Suppressor macrophage (primary cell): ENCODE measurements around the gene UGT1A3.

Source experiments
- DNase-seq, 4 experiments: peaks; one replicate each; pipeline ENCODE4 v3.0.0-alpha.2; 2020 to 2022

UGT1A3 gene

DNA sequence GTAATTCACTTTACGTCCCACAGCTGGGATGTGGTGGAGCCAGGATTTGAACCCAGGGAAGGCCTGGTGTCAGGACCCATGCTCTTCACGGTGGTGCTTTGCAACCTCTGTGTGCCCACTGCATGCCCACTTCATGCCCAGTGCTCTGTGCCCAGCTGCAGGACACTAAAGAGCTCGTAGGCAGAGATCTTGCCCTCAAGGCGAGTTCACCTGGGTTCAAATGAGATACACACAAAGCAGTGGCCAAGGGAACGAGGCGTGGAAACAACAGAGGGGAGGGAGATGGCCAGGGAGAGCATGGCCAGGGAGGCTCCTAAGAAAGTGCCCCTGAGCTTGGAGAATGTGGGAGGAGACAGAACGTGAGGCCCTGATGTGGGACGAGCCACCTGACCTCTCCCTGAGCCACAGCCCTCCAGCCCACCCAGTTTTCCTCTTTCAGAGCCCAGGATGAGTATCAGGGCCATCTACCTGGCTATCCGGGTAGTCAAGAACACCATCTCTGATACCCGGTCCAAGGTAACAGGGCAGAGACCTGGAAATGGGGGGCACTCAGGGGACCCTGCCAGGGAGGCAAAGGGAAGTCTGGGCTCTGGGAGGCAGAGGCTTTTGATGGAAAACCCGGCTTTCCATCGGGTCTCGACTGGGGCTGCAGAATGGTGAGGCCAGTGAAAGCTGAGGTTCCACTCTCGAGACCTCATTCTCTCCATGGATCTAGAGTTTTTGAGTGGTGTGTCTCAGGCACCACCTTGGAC lies 69.7 kb downstream of the UGT1A3 start:
- DNase-seq, result no peak

DNA sequence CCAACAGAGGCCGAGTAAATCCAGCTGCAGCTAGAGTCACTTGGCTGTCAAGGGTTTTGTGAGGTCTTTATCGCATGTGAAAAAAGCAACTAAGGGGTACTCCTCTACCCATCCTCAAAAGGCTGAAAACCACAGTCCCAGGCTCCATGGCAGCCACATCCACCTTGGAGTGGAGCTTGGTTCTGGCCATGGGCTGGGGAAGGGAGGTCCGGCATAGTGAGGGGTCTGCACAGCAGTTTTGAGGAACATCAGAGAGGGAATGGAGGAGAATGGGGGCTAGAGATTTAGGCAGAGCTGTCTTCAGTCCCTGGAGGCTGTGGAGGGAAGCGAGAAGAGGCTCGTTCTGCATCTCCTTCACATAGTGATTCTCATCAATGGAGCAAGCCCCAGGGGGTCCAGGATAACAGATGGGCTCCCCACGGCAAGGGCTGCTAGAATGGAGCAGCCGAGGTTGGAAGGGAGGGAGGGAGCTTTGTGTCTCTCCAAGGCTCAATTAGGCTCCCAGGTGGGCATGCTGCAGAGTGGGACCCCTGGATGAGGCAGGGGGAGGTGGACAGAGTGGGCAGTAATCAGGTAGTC lies 70.3 kb downstream of the UGT1A3 start:
- DNase-seq, result no peak

DNA sequence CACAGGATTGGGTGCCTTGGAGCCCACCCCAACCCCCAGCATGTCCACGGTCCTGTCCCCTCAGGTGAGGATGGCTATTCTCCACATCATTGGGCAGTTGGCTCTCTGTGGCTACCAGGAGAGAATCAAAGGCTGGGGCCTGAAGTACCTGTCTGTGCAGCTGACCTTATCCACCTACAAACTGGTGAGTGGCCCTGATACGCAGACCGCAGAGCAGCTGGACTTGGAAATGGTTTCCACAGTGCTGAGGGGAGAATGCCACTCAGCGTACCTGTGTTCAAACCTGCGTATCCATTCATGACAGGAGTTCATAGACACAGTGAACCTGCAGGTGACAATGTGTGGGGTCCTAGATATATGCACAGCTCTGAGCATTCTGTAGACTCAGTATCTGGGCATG lies 70.9 kb downstream of the UGT1A3 start:
- DNase-seq, result no peak

GRCh38 chr2:233800208-233800607 lies 71.4 kb downstream of the UGT1A3 start:
- DNase-seq, result no peak

DNA sequence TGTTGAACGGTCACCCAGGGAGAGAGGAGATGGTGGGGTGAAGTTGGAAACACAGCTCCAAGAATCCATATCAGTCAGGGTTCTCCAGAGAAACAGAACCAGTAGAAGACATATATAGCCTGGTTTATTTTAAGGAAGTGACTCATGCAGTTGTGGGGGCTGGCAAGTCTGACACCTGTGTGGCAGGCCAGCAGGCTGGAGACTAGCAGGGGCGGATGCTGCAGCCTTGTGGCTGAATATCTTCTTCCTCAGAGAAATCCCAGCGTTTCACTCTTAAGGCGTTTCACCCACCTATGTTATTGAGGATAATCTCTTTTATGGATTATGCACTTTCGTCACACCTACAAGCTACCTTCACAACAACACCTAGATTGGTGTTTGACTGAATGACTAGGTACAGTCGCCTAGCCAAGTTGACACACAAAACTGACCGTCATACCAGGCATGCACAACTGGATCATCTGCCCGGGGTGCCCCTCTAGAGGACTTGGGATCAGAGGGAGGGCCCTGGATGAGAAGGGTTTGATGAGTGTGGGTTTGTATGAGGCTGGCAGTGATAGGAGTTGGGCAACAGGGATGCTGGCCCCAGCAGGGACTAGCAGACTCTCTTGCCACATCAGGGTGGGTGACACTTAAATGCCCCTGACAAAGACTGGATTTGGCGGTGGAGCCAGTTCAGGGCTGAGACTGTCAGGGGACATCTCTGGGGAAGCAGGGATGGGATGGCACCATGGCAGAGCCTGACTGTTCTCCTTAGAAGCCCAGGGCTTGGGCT lies 72.7 kb downstream of the UGT1A3 start:
- peak in 1 of 4 experiments; percentile 4 for DNase-seq

GRCh38 chr2:233802132-233802815 lies 73.4 kb downstream of the UGT1A3 start:
- DNase-seq, result no peak

DNA sequence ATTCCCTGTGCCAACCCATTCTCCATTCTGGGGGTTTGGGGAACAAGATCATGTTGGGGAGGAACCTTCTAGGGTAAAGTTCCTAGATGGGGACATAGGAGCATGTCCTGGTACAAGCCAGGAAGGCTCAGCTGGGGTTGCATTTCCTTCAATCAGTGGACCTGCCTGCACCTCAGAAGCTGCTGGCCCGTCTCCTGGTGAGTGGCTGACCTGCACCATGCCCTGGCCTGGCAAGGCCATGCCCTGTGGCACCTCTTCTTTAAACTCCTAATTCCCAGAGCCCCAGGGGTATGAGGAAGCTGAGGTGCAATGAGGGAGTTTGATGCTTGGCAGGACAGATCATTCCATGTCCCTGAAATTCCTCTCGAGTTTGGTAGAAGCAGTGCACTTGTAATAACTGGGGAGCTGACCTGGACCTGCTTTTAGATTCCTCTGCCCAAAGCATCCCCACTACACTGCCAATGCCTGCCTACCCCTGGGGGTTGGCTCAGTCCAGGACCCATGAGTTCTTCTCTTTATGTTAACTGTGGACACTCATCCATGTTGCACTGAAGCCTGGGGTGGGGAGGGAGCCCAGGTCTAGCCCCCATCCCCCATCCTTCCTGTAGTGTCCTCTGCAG lies 74.6 kb downstream of the UGT1A3 start:
- no peak for DNase-seq

DNA sequence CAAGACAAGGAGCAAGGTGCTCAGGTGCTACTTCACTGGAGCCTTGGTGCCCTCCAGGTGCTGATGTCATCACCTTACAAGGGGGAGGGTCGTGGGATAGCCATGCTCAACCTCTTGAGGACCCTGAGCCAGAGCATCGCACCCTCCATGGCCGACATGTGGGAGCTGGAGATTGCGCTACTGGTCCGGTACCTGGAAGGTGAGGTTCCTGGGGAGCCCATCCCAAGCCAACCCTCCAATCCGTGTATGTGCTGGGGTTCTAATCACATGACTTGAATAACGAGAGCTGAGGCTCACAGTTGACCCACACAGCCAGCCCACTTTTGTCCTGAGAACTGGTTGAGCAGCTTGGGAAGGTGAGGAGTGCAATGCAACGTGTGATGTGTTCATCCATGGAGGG lies 75.2 kb downstream of the UGT1A3 start:
- DNase-seq, result no peak

DNA sequence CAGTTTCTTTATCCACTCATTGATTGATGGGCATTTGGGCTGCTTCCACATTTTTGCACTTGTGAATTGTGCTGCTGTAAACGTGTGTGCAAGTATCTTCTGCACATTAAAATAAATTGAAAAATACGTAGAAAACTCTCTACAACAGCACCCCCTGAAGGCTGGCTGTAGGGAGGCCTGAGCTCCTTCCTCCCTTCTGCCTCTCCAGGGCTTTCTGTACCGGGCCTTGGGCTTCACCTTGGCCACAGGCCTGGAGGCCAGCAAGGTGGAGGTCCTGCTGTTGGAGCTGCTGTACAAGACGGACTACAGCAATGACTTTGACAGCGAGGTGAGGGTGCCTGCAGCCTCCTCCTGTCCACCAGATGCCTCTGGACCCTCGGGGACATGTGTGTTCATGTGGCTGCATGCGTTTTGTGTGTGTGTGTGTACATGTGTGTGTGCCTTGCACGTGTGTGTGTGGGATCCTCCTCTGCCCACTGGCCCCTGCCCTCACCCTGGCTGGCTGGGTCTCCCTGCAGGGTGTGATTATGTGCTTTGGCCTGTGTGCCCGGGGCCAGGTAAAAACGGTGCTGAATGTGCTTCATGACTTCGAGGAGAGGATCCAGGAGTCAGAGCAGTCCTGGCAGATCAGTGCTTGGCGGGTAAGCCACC lies 78.5 kb downstream of the UGT1A3 start:
- no peak for DNase-seq

- no peak for DNase-seq
These were observed 79.4 kb downstream of the UGT1A3 start for GRCh38 chr2:233807966-233808935.

- DNase-seq, result no peak
These were observed 81.5 kb downstream of the UGT1A3 start for GRCh38 chr2:233810385-233810784.

DNA sequence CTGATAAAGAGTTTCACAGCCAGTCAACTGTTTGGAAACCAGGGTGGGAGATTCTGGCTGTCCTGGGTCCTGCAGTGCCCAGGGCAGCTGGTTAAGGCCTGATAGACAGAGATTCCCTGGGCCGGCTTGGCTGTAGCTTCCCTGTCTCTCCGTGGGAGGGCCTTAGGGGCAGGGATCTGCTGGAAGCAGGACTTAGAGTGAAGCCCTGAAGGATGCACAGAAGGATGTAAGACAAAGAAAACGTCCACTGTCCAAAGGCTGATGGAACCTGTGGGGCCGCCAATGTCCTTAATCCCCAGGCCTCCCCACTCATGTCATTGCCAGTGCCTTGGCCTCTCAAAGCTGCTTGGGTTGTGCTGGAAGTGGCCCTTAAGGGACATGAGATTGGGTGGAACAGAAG lies 82.2 kb downstream of the UGT1A3 start:
- no peak for DNase-seq

GRCh38 chr2:233811732-233812131 lies 82.9 kb downstream of the UGT1A3 start:
- DNase-seq, result no peak

GRCh38 chr2:233813236-233814055 lies 84.6 kb downstream of the UGT1A3 start:
- no peak for DNase-seq

DNA sequence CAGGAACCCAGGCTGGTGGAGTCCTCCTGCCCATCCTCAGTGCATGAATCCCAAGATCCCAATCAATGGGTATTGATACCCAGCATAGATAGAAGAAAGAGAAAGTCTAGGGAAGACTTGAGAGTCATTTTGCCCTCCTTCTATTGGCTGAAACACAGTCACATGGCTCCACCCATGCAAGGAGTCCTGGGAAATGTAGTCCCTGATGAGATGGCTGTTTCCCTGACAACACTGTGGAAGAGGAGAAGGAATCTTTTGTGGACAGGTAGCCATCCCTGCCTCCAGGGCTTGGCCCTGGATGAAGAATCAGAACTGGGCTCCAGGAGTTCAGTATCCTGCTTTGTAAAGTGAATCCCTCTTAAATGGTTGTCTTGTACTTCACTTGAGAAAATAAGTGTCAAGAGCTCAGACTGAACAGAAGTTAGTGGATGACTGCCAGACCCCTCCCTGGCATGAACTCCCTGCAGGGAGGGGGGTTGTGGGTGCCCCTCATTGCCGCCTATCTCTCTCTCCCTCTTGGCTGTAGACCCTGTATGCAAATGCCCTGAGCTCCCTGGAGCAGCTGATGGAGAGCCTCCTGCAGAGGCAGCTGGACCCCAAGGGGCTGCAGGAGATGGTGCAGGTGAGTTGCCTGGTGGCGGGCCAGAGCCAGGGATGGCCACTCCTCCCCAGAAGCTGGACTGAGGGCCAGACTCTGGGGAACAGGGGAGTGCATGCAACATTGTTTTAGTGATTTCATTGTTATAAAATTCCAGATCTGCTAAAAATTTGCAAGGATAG lies 85.4 kb downstream of the UGT1A3 start:
- DNase-seq, result no peak

- no peak for DNase-seq
These were observed 87.0 kb downstream of the UGT1A3 start for GRCh38 chr2:233815861-233816260.

DNA sequence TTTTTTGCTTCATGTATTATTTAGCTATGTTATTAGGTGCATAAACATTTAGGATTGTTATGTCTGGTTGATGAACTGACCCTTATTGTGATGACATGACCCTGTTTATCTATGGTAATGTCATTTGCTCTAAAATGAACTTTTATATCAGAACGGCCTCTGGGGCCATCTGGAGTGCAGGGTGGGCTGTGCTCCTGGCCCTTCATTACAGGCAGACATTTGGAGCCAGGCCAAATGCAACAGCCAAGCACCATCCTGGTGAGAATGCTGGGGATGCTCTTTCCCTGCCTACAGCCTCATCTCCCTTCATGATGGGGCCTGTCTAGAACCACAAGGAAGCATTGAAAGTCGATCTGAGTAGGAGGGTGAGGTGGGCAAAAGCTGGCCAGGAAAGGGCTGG lies 87.5 kb downstream of the UGT1A3 start:
- no peak for DNase-seq

- DNase-seq, result no peak
These were observed 87.9 kb downstream of the UGT1A3 start for GRCh38 chr2:233816771-233817170.

- no peak for DNase-seq
These were observed 88.6 kb downstream of the UGT1A3 start for GRCh38 chr2:233817361-233817911.
